HL-60 (cell line): ENCODE measurements around the gene AGO1.

Experiments
- GABPA ChIP-seq: IDR thresholded peaks from 2 replicates; pipeline ENCODE4 v1.6.1; 2012; ENCODE audit warnings: low read depth
- POLR2AphosphoS5 ChIP-seq: IDR thresholded peaks from 2 replicates; pipeline ENCODE4 v1.6.1; 2012; ENCODE audit warnings: low read depth
- SPI1 ChIP-seq: IDR thresholded peaks from 2 replicates; pipeline ENCODE4 v1.6.1; 2012; ENCODE audit warnings: low read depth, mild to moderate bottlenecking, borderline replicate concordance
- TF ChIP-seq, protein P1 (sequence below): IDR thresholded peaks from one replicate; pipeline ENCODE4 v1.5.1; 2011; ENCODE audit warnings: low read length, control low read depth, inconsistent platforms; ENCODE audit not compliant: insufficient read depth
- TF ChIP-seq, protein P2 (sequence below): IDR thresholded peaks from 2 replicates; pipeline ENCODE4 v1.6.1; 2012; ENCODE audit warnings: low read depth; ENCODE audit not compliant: insufficient replicate concordance

DNA sequence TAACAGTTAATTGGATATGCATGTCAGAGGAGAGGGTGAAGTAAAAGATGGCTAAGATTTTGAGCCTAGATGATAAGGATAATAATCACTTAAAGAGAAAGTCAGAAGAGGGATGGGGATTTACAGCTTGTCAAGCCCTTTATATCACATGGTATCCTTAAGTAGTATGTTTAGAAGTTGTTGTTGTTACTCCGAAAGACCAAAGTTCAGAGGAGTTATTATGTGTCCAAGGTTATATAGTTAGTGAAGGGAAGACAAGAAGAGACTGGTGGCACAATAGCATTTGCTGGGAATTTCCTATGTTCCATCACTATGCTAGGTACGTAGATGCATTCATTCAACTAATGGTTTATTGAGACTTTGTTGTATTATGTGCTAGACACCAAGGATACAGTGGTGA, 30.8 kb upstream of the AGO1 start:
- TF ChIP-seq, protein P1, sequence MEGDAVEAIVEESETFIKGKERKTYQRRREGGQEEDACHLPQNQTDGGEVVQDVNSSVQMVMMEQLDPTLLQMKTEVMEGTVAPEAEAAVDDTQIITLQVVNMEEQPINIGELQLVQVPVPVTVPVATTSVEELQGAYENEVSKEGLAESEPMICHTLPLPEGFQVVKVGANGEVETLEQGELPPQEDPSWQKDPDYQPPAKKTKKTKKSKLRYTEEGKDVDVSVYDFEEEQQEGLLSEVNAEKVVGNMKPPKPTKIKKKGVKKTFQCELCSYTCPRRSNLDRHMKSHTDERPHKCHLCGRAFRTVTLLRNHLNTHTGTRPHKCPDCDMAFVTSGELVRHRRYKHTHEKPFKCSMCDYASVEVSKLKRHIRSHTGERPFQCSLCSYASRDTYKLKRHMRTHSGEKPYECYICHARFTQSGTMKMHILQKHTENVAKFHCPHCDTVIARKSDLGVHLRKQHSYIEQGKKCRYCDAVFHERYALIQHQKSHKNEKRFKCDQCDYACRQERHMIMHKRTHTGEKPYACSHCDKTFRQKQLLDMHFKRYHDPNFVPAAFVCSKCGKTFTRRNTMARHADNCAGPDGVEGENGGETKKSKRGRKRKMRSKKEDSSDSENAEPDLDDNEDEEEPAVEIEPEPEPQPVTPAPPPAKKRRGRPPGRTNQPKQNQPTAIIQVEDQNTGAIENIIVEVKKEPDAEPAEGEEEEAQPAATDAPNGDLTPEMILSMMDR = no peak
- no peak for TF ChIP-seq GABPA
- no peak for TF ChIP-seq POLR2AphosphoS5
- no peak for TF ChIP-seq SPI1
- TF ChIP-seq, protein P2, sequence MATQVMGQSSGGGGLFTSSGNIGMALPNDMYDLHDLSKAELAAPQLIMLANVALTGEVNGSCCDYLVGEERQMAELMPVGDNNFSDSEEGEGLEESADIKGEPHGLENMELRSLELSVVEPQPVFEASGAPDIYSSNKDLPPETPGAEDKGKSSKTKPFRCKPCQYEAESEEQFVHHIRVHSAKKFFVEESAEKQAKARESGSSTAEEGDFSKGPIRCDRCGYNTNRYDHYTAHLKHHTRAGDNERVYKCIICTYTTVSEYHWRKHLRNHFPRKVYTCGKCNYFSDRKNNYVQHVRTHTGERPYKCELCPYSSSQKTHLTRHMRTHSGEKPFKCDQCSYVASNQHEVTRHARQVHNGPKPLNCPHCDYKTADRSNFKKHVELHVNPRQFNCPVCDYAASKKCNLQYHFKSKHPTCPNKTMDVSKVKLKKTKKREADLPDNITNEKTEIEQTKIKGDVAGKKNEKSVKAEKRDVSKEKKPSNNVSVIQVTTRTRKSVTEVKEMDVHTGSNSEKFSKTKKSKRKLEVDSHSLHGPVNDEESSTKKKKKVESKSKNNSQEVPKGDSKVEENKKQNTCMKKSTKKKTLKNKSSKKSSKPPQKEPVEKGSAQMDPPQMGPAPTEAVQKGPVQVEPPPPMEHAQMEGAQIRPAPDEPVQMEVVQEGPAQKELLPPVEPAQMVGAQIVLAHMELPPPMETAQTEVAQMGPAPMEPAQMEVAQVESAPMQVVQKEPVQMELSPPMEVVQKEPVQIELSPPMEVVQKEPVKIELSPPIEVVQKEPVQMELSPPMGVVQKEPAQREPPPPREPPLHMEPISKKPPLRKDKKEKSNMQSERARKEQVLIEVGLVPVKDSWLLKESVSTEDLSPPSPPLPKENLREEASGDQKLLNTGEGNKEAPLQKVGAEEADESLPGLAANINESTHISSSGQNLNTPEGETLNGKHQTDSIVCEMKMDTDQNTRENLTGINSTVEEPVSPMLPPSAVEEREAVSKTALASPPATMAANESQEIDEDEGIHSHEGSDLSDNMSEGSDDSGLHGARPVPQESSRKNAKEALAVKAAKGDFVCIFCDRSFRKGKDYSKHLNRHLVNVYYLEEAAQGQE = no peak
